ENCODE measurements around the gene CEP97.
"Not testable (repeated sequence)": the region's sequence is repeated elsewhere in the genome, so short reads cannot be mapped to it uniquely, and the experiment has no call there.

The CEP97 gene, protein sequence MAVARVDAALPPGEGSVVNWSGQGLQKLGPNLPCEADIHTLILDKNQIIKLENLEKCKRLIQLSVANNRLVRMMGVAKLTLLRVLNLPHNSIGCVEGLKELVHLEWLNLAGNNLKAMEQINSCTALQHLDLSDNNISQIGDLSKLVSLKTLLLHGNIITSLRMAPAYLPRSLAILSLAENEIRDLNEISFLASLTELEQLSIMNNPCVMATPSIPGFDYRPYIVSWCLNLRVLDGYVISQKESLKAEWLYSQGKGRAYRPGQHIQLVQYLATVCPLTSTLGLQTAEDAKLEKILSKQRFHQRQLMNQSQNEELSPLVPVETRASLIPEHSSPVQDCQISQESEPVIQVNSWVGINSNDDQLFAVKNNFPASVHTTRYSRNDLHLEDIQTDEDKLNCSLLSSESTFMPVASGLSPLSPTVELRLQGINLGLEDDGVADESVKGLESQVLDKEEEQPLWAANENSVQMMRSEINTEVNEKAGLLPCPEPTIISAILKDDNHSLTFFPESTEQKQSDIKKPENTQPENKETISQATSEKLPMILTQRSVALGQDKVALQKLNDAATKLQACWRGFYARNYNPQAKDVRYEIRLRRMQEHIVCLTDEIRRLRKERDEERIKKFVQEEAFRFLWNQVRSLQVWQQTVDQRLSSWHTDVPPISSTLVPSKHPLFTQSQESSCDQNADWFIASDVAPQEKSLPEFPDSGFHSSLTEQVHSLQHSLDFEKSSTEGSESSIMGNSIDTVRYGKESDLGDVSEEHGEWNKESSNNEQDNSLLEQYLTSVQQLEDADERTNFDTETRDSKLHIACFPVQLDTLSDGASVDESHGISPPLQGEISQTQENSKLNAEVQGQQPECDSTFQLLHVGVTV

GRCh38 chr3:101724329-101725193, at the start of gene CEP97:
Gene CEP97, plus strand, starts transcription at chr3:101724614. Its CDS starts 63 bp downstream, at chr3:101724677.
- in situ Hi-C loops (cut with MboI; ENCODE audit: low sequenced_read_pairs), result no loop called here

DNA sequence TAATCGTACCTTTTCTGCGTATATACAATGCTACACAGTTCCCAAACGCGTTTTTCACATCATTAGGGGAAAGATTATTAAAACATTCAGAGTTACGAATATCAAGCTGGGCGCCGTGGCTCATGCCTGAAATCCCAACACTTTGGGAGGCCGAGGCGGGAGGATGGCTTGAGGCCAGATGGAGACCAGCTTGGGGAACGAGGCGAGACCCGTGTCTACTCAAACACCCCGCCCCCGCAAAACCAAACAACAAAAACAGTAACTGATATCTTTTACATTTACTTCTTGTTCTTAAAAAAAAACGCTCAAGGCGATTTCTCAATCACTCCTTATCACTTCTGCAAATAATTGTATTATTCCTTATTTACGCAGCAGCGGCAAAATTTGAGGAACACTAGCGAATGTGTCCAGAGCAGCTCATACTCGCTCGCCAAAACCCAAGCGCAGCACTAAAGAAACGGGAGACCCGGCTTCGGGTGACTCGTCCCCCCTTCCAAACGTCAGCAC, 48.7 kb upstream of the CEP97 start:
- in situ Hi-C loops (cut with MboI; ENCODE audit: low sequenced_read_pairs), result no loop called here

GRCh38 chr3:101676216-101676764, 48.1 kb upstream of the CEP97 start:
- in situ Hi-C loops (cut with MboI; ENCODE audit: low sequenced_read_pairs), result no loop called here

DNA sequence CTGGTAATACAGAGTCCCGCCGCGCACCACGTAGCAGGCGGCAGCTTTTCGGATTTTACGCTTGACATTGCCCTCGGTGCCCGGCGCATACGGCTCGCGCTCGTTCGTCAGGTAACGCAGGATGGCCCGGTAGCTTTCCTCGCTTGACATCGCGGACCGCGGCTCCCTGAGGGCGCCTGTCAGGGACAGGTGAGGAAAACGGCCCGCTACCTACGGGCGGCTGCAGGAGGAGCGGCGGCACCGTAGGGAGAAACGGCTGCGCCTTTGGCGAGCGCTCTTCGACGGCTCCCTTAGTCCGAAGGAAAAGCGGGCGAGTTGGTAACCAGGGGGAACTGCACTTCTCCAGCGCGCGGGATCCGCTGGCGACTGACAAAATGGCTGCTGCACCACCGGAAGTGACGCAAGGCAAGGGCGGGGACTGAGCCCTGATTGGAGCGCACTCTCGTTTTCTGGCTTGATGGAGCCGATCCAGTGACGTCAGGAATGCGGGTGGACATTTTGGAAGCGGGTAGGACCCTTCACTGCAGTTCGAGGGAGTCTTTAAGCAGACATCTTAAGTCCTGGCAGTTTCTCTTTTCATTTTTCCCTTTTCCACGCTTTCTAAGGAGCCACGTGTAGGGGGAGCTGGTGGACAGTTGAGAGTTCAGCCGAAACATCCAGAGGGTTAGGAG, 47.5 kb upstream of the CEP97 start, which contains the start of gene ZBTB11:
ZBTB11 (minus strand) TSS at position 368 of the 671 bp plus-strand sequence; CDS start at position 150, 218 bp downstream.
- in situ Hi-C loops (cut with MboI; ENCODE audit: low sequenced_read_pairs), result no loop called here

- in situ Hi-C loops (cut with MboI; ENCODE audit: low sequenced_read_pairs), result no loop called here
Measured at GRCh38 chr3:101677436-101678286, 46.8 kb upstream of the CEP97 start.

- in situ Hi-C loops (cut with MboI; ENCODE audit: low sequenced_read_pairs), result not testable (repeated sequence)
Measured at GRCh38 chr3:101678837-101679236, 45.6 kb upstream of the CEP97 start.

DNA sequence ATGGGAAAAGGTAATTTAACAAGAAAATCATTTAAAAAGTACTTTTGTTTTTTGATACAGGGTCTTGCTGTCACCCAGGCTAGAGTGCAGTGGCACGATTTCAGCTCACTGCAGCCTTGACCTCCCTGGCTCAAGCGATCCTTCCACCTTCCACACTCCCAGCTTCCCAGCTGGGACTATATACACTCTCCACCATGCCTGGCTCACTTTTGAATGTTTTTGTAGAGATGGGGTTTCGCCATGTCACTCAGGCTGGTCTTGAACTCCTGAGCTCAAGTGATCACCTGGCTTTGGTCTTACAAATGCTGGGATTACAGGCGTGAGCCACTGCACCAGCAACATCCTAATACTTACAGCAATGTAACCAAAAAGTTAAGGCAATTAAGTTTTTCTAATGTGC, 43.9 kb upstream of the CEP97 start:
- in situ Hi-C loops (cut with MboI; ENCODE audit: low sequenced_read_pairs), result no loop called here

- in situ Hi-C loops (cut with MboI; ENCODE audit: low sequenced_read_pairs), result no loop called here
Measured at GRCh38 chr3:101685050-101685400, 39.4 kb upstream of the CEP97 start.

GRCh38 chr3:101685870-101686307, 38.5 kb upstream of the CEP97 start:
- in situ Hi-C loops (cut with MboI; ENCODE audit: low sequenced_read_pairs), result no loop called here

GRCh38 chr3:101687142-101687931, 37.1 kb upstream of the CEP97 start:
- in situ Hi-C loops (cut with MboI; ENCODE audit: low sequenced_read_pairs), result no loop called here

GRCh38 chr3:101689286-101689685, 35.1 kb upstream of the CEP97 start:
- in situ Hi-C loops (cut with MboI; ENCODE audit: low sequenced_read_pairs), result no loop called here

DNA sequence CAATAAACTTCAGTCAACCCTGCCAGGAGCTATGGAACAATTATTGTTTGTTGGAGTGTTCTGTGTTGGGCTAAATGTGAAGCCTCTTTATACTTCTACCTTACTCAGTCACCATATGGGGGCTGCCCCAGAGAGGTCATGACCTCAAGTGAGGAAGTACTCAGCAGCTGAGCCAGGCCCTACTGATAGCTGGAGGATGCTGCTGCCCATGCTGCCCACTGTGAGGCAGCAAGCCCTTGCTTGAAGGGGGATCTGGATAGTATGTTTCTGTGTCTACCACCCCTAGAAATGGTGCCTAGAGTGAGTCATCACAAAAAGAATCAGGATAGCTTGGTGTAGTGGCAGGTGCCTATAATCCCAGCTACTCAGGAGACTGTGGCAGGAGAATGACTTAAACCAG, 33.4 kb upstream of the CEP97 start:
- in situ Hi-C loops (cut with MboI; ENCODE audit: low sequenced_read_pairs), result no loop called here

GRCh38 chr3:101691685-101692671, 32.4 kb upstream of the CEP97 start:
- in situ Hi-C loops (cut with MboI; ENCODE audit: low sequenced_read_pairs), result not testable (repeated sequence)

DNA sequence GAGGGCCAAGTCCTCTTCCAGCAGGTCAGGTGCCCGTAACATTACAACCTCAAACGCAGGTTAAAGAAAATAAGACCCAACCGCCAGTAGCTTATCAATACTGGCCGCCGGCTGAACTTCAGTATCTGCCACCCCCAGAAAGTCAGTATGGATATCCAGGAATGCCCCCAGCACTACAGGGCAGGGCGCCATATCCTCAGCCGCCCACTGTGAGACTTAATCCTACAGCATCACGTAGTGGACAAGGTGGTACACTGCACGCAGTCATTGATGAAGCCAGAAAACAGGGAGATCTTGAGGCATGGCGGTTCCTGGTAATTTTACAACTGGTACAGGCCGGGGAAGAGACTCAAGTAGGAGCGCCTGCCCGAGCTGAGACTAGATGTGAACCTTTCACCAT, 30.9 kb upstream of the CEP97 start:
- in situ Hi-C loops (cut with MboI; ENCODE audit: low sequenced_read_pairs), result not testable (repeated sequence)

DNA sequence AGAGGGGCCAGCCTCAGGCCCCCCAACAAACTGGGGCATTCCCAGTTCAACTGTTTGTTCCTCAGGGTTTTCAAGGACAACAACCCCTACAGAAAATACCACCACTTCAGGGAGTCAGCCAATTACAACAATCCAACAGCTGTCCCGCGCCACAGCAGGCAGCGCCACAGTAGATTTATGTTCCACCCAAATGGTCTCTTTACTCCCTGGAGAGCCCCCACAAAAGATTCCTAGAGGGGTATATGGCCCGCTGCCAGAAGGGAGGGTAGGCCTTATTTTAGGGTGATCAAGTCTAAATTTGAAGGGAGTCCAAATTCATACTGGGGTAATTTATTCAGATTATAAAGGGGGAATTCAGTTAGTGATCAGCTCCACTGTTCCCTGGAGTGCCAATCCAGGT, 29.6 kb upstream of the CEP97 start:
- in situ Hi-C loops (cut with MboI; ENCODE audit: low sequenced_read_pairs), result not testable (repeated sequence)

GRCh38 chr3:101695779-101696372, 28.5 kb upstream of the CEP97 start:
- in situ Hi-C loops (cut with MboI; ENCODE audit: low sequenced_read_pairs), result no loop called here
